OCI-LY7 (cell line): ENCODE results near the gene CCL25. TPM values are rescaled to one million over a fixed set of nuclear protein-coding genes. Genes with fewer than 3 reads are reported as not detected.

Source experiments
- BruUV-seq: library from RNA; stranded (reverse); fragments of 400-500 nt; replicated peaks from 2 replicates; lab custom pipeline; 2021; lab: Mats Ljungman, UMichigan
- CTCF ChIA-PET: fragments of 300-600 bp; sonication (Branson Sonifier 250); formaldehyde crosslinking; loops from one replicate; lab custom pipeline; 2022; ENCODE audit warnings: antibody characterized with exemption; ENCODE audit not compliant: unreplicated experiment; lab: Charles Lee
- POLR2A ChIA-PET: fragments of 300-600 bp; sonication (Branson Sonifier 250); formaldehyde crosslinking; loops from one replicate; lab custom pipeline; 2022; ENCODE audit warnings: antibody characterized with exemption; lab: Charles Lee
- DNase-seq: peaks from one replicate; pipeline ENCODE4 v3.0.0-alpha.2; 2015; ENCODE audit warnings: low spot score
- H2AFZ ChIP-seq: fragments of 200-600 bp; sonication (generic), shearing (Covaris generic); 2 replicates; pipeline ENCODE4 v1.6.1; 2014; ENCODE audit warnings: mild to moderate bottlenecking, antibody characterized with exemption, low read length, moderate library complexity
- H3K27ac ChIP-seq: fragments of 200-600 bp; sonication (generic); 2 replicates; pipeline ENCODE4 v1.5.1; 2014; ENCODE audit warnings: mixed run types, low read depth, mild to moderate bottlenecking, moderate library complexity, low read length, inconsistent platforms; ENCODE audit not compliant: poor library complexity, severe bottlenecking
- H3K36me3 ChIP-seq: fragments of 200-600 bp; sonication (generic); 2 replicates; pipeline ENCODE4 v1.6.1; 2014; ENCODE audit warnings: mild to moderate bottlenecking, antibody characterized with exemption, low read length, moderate library complexity, mixed read lengths; ENCODE audit not compliant: insufficient read depth
- H3K4me1 ChIP-seq: fragments of 200-600 bp; sonication (generic); 2 replicates; pipeline ENCODE4 v1.5.1; 2014; ENCODE audit warnings: mild to moderate bottlenecking, low read length; ENCODE audit not compliant: insufficient read depth, poor library complexity, severe bottlenecking
- H3K4me2 ChIP-seq: fragments of 200-600 bp; sonication (generic); 2 replicates; pipeline ENCODE4 v1.6.1; 2014; ENCODE audit warnings: mild to moderate bottlenecking, low read length
- H3K4me3 ChIP-seq: fragments of 200-600 bp; sonication (generic); 2 replicates; pipeline ENCODE4 v1.5.1; 2014; ENCODE audit warnings: mild to moderate bottlenecking, low read depth, low read length; ENCODE audit not compliant: poor library complexity, severe bottlenecking
- H3K79me2 ChIP-seq: fragments of 200-600 bp; sonication (generic); 2 replicates; pipeline ENCODE4 v1.6.1; 2016; ENCODE audit warnings: low read depth, mild to moderate bottlenecking, low read length, moderate library complexity, mixed read lengths; ENCODE audit not compliant: insufficient read depth
- H3K9me2 ChIP-seq: fragments of 200-600 bp; sonication (generic); 2 replicates; pipeline ENCODE4 v1.6.1; 2016; ENCODE audit warnings: mild to moderate bottlenecking, low read length, mixed read lengths; ENCODE audit not compliant: insufficient read depth
- H3K9me3 ChIP-seq: fragments of 200-600 bp; sonication (generic); 2 replicates; pipeline ENCODE4 v1.6.1; 2014; ENCODE audit warnings: mild to moderate bottlenecking, mixed run types, low read length, mixed read lengths
- H4K20me1 ChIP-seq: fragments of 200-600 bp; sonication (generic); 2 replicates; pipeline ENCODE4 v1.6.1; 2014; ENCODE audit warnings: mild to moderate bottlenecking, antibody characterized with exemption, low read length, moderate library complexity, mixed read lengths; ENCODE audit not compliant: insufficient read depth
- EZH2phosphoT487 ChIP-seq: fragments of 200-600 bp; sonication (generic); IDR thresholded peaks from 2 replicates; pipeline ENCODE4 v1.6.1; 2018; ENCODE audit warnings: low read depth, borderline replicate concordance, mild to moderate bottlenecking, mixed run types, antibody characterized with exemption, low read length, moderate library complexity, mixed read lengths
- intact Hi-C: fragments of 100-400 bp; cut with micrococcal nuclease; formaldehyde crosslinking; loops from one replicate; pipeline ENCODE4 v1.10.0; 2022; ENCODE audit not compliant: unreplicated experiment
- total RNA-seq, 2 experiments: library from RNA; depleted of rRNA in 1 of 2; stranded (reverse); fragments of >200 nt in 1 of 2; shearing (Covaris generic) in 1 of 2; gene quantifications; 2 replicates each; pipeline ENCODE4 v1.2.3, GENCODE V29; 2014 to 2022
- TF ChIP-seq, protein P1 (sequence below): fragments of 200-600 bp; sonication (generic); conservative IDR thresholded peaks from 2 replicates; pipeline ENCODE4 v1.5.1; 2014; ENCODE audit warnings: mild to moderate bottlenecking, antibody characterized with exemption, low read length, moderate library complexity, mixed read lengths

Gene CCL25
- total RNA-seq, 2 experiments from 2014 or later, result 0.70 to 0.88 TPM

DNA sequence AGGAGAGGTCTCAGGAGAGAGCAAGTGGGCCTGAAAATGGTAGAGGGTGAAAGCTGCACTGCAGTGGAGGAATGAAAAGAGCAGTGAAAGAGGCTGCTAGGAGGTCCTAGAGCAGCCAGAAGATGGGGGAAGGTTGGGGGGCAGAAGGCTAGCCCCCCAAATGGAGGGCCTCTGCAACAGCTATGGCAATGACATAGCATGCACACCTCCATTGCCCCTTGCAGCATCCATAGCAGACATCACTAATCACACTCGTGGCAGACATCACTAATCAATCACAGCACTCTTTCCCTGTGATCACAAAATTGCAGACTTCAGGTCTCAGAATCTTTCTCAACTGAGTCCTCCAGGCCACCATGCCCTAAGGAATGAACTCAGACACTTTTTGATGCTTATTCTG lies 21.9 kb downstream of the CCL25 start:
- Histone ChIP-seq H3K9me3 (peaks cover 13% of the 10 kb centered on the region; the same call in 1 of the 2 replicates), H3K9me2 (no peaks in the 10 kb centered on the region), H3K4me2 (no peak overlapping the region), H2AFZ (no peak overlapping the region), H3K4me3 (no peak overlapping the region), H3K36me3 (no peaks in the 10 kb centered on the region), H3K27ac (no peak overlapping the region), H3K4me1 (no peaks in the 10 kb centered on the region), H4K20me1 (no peaks in the 10 kb centered on the region), H3K79me2 (no peaks in the 10 kb centered on the region)
- no TSS peak for BruUV-seq
- ChIA-PET POLR2A (no interaction called here), CTCF (no interaction called here)
- DNase-seq, result no peak
- intact Hi-C loops, result no loop called here
- TF ChIP-seq EZH2phosphoT487, result no peak
- TF ChIP-seq, protein P1, sequence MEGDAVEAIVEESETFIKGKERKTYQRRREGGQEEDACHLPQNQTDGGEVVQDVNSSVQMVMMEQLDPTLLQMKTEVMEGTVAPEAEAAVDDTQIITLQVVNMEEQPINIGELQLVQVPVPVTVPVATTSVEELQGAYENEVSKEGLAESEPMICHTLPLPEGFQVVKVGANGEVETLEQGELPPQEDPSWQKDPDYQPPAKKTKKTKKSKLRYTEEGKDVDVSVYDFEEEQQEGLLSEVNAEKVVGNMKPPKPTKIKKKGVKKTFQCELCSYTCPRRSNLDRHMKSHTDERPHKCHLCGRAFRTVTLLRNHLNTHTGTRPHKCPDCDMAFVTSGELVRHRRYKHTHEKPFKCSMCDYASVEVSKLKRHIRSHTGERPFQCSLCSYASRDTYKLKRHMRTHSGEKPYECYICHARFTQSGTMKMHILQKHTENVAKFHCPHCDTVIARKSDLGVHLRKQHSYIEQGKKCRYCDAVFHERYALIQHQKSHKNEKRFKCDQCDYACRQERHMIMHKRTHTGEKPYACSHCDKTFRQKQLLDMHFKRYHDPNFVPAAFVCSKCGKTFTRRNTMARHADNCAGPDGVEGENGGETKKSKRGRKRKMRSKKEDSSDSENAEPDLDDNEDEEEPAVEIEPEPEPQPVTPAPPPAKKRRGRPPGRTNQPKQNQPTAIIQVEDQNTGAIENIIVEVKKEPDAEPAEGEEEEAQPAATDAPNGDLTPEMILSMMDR, result no peak

DNA sequence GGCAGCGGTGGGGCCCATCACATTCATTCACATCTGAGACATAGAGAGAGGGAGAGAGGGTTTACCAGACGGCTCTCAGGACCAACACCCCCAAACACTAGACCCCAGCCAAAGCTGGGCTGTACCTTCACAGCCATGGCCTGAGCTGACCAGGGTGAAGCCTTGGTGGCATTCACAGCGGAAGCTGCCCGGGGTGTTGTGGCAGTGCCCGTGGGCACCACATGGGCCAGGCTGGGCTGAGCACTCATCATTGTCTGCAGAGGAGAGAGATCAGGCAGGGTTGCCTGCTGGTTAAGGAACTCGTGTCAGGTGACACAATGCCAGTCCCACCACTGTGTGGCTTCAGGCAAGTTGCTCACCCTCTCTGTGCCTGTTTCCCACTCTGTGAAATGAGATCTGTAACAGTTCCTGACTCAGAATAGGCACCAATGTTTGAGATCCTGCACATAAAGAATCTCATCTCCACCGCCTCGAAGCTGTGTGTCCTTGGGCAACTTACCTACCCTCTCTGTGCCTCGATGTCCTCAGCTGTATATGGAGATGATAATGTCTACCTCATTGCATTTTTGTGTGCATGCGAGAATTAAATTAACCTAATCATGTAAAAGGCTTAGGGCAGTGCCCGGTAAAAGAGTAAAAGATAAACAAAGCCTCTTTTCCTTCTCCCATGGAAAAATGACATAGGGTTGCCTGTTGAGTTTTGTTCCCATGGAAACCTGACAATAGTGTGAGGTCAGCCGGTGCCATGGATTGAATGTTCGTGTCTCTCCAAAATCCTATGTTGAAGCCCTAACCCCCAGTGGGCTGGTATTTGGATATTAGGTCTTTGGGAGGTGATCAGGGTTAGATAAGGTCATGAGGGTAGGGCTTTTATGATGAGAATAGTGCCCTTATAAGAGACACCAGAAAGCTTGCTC lies 22.9 kb downstream of the CCL25 start:
- no peaks in the 10 kb centered on the region for H3K4me1 ChIP-seq
- ChIA-PET CTCF (no interaction called here), POLR2A (interaction anchor here (1.6 kb wide), 1 partner anchor 21 kb away, joined by 3 read pairs; no protein-coding TSS in a partner anchor)
- H2AFZ ChIP-seq, result no peak overlapping the region
- H3K4me3 ChIP-seq, result no peak overlapping the region
- no peak overlapping the region for H3K4me2 ChIP-seq
- DNase-seq, result no peak
- H3K79me2 ChIP-seq, result no peaks in the 10 kb centered on the region
- intact Hi-C loops, result no loop called here
- no peaks in the 10 kb centered on the region for H3K36me3 ChIP-seq
- H4K20me1 ChIP-seq, result no peaks in the 10 kb centered on the region
- no peak overlapping the region for H3K27ac ChIP-seq
- no TSS peak for BruUV-seq
- H3K9me2 ChIP-seq, result no peaks in the 10 kb centered on the region
- H3K9me3 ChIP-seq, result peaks cover 5% of the 10 kb centered on the region; the same call in 1 of the 2 replicates
- TF ChIP-seq, protein P1, result no peak
- TF ChIP-seq EZH2phosphoT487, result no peak

- DNase-seq, result no peak
- intact Hi-C loops, result no loop called here
- H3K4me3 ChIP-seq, result no peak overlapping the region
- POLR2A ChIA-PET, result no interaction called here
- no TSS peak for BruUV-seq
- no peaks in the 10 kb centered on the region for H3K79me2 ChIP-seq
- H3K27ac ChIP-seq, result no peak overlapping the region
- H3K9me3 ChIP-seq, result no peaks in the 10 kb centered on the region
- H3K4me2 ChIP-seq, result no peak overlapping the region
- no peaks in the 10 kb centered on the region for H3K9me2 ChIP-seq
- H3K36me3 ChIP-seq, result no peaks in the 10 kb centered on the region
- H4K20me1 ChIP-seq, result no peaks in the 10 kb centered on the region
- CTCF ChIA-PET, result no interaction called here
- TF ChIP-seq, protein P1, result no peak
- TF ChIP-seq EZH2phosphoT487, result no peak
- no peaks in the 10 kb centered on the region for H3K4me1 ChIP-seq
- no peak overlapping the region for H2AFZ ChIP-seq
Observed at GRCh38 chr19:8079988-8080387, 27.4 kb downstream of the CCL25 start.
